Measurements from ENCODE around the gene NEIL1.

GRCh38 chr15:75360856-75361255, 14.0 kb downstream of the NEIL1 start:
- TF ChIP-seq JUN (CRISPR knock-in tag; IDR thresholded peaks at IDR 0.05) (no peak), CTCF (IDR thresholded peaks at IDR 0.05) (no peak), ATF2 (CRISPR knock-in tag; IDR thresholded peaks at IDR 0.05; ENCODE audit: borderline replicate concordance, low read depth) (no peak), ESRRA (CRISPR knock-in tag; IDR thresholded peaks at IDR 0.05; ENCODE audit: borderline replicate concordance) (no peak), ZNF396 (CRISPR knock-in tag; IDR thresholded peaks at IDR 0.05; ENCODE audit: borderline replicate concordance) (no peak), TP53 (CRISPR knock-in tag; IDR thresholded peaks at IDR 0.05) (no peak), JAZF1 (CRISPR knock-in tag; IDR thresholded peaks at IDR 0.05) (no peak), GTF2I (CRISPR knock-in tag; conservative IDR thresholded peaks at IDR 0.05) (no peak), MAX (CRISPR knock-in tag; IDR thresholded peaks at IDR 0.05) (no peak), NR3C1 (CRISPR knock-in tag; conservative IDR thresholded peaks at IDR 0.05; ENCODE audit: low read depth) (no peak)
